HepG2 (cell line): ENCODE measurements around the gene ARHGAP19. TPM values are rescaled to one million over a fixed set of nuclear protein-coding genes. Genes with fewer than 3 reads are reported as not detected.
A peak's percentile ranks its signal among the peaks of the same experiment; 100 is the strongest.

Source experiments
- ATAC-seq: fragments of 200-7000 bp; cut with Tn5 transposase; 3 replicates; pipeline ENCODE4 v1.9.1; 2020; ENCODE audit warnings: mild to moderate bottlenecking, moderate library complexity
- BruUV-seq: library from RNA; stranded (reverse); fragments of 400-500 nt; replicated peaks from 2 replicates; lab custom pipeline; 2021; lab: Mats Ljungman, UMichigan
- CTCF ChIA-PET: fragments of 300-600 bp; formaldehyde crosslinking; extraction: SDS; loops from one replicate; lab custom pipeline; 2021; ENCODE audit warnings: low total read pairs, inconsistent platforms, low intra/inter-chr PET ratio; lab: Yijun Ruan, JAX
- POLR2A ChIA-PET: fragments of 350-600 bp; sonication (Branson Sonifier 250); formaldehyde crosslinking; loops from one replicate; lab custom pipeline; 2020; ENCODE audit warnings: antibody characterized with exemption, inconsistent platforms; lab: Yijun Ruan, JAX
- DNase-seq: peaks from one replicate; pipeline ENCODE4 v3.0.0-alpha.2; 2015; ENCODE audit warnings: low spot score
- FAIRE-seq: peaks from 3 replicates; lab custom pipeline; 2011; peaks lifted over from hg19 to GRCh38; lab: Jason Lieb, UNC
- H2AFZ ChIP-seq: one replicate; pipeline ENCODE4 v1.6.1; 2011; ENCODE audit warnings: low read length, inconsistent platforms
- H3K27ac ChIP-seq: fragments of 300-600 bp; 3 replicates; pipeline ENCODE4 v1.8.0; 2011; ENCODE audit warnings: mixed run types, mild to moderate bottlenecking, mixed read lengths, low read length, inconsistent platforms; ENCODE audit not compliant: insufficient read depth; ENCODE audit errors: extremely low read length
- H3K27me3 ChIP-seq, 2 experiments: fragments of 200-600 bp in 1 of 2; 2 replicates in 1 of 2; 3 replicates in 1 of 2; pipeline versions ENCODE4 v1.6.0 to v1.8.0; 2011; ENCODE audit warnings: low read length in 2 of 2, mild to moderate bottlenecking in 2 of 2, moderate library complexity in 2 of 2, inconsistent platforms in 1 of 2; ENCODE audit not compliant: insufficient read depth in 2 of 2, control insufficient read depth in 1 of 2
- H3K36me3 ChIP-seq, 2 experiments: fragments of 200-600 bp in 1 of 2; replicated peaks in 1 of 2; 2 replicates in 1 of 2; 3 replicates in 1 of 2; pipeline versions ENCODE4 v1.5.1 to v1.8.0; 2011; ENCODE audit warnings: low read length in 2 of 2, inconsistent platforms in 1 of 2; ENCODE audit not compliant: insufficient read depth in 2 of 2, control insufficient read depth in 1 of 2
- H3K4me1 ChIP-seq: 2 replicates; pipeline ENCODE4 v1.5.1; 2012; ENCODE audit warnings: low read length, inconsistent platforms; ENCODE audit not compliant: insufficient read depth
- H3K4me2 ChIP-seq: 2 replicates; pipeline ENCODE4 v1.6.0; 2011; ENCODE audit warnings: low read depth, low read length, inconsistent platforms
- H3K4me3 ChIP-seq, 3 experiments: fragments of 200-600 bp in 1 of 3; sonication (generic), shearing (Covaris generic) in 1 of 3; replicated peaks in 1 of 3; 2 replicates each; pipeline ENCODE4 v1.5.1; 2011 to 2016; ENCODE audit warnings: low read length in 3 of 3, inconsistent platforms in 2 of 3, low read depth in 2 of 3, mild to moderate bottlenecking in 2 of 3, control low read depth in 1 of 3, mixed read lengths in 1 of 3; ENCODE audit not compliant: insufficient read depth in 1 of 3
- H3K79me2 ChIP-seq: one replicate; pipeline ENCODE4 v1.6.1; 2011; ENCODE audit warnings: low read length, inconsistent platforms; ENCODE audit not compliant: insufficient read depth
- H3K9ac ChIP-seq: 2 replicates; pipeline ENCODE4 v1.6.0; 2011; ENCODE audit warnings: mild to moderate bottlenecking, low read depth, low read length, inconsistent platforms; ENCODE audit not compliant: insufficient read depth
- H3K9me3 ChIP-seq: 2 replicates; pipeline ENCODE4 v1.5.1; 2012; ENCODE audit warnings: mild to moderate bottlenecking, low read length
- H4K20me1 ChIP-seq: 2 replicates; pipeline ENCODE4 v1.6.0; 2011; ENCODE audit warnings: inconsistent platforms, mild to moderate bottlenecking, low read length, moderate library complexity; ENCODE audit not compliant: insufficient read depth
- DR1 ChIP-seq: sonication (generic); formaldehyde crosslinking; IDR thresholded peaks from 2 replicates; pipeline ENCODE4 v1.8.0; 2021; ENCODE audit warnings: mild to moderate bottlenecking, missing genetic modification reagents, inconsistent platforms
- FIP1L1 ChIP-seq: fragments of 200-400 bp; formaldehyde crosslinking; IDR thresholded peaks from 2 replicates; pipeline ENCODE4 v1.6.1; 2018; ENCODE audit warnings: low read depth, mild to moderate bottlenecking, low read length, moderate library complexity, borderline replicate concordance; ENCODE audit not compliant: insufficient read depth
- ISX ChIP-seq: sonication (generic); formaldehyde crosslinking; conservative IDR thresholded peaks from 2 replicates; pipeline ENCODE4 v1.5.0; 2020; ENCODE audit warnings: missing genetic modification reagents
- PLRG1 ChIP-seq: fragments of 450-650 bp; conservative IDR thresholded peaks from 2 replicates; pipeline ENCODE4 v1.6.1; 2016
- REL ChIP-seq: sonication (generic); formaldehyde crosslinking; conservative IDR thresholded peaks from 2 replicates; pipeline ENCODE4 v1.8.0; 2022; ENCODE audit warnings: mild to moderate bottlenecking, missing genetic modification reagents, moderate library complexity
- ZNF20 ChIP-seq: sonication (generic); formaldehyde crosslinking; IDR thresholded peaks from 2 replicates; pipeline ENCODE4 v1.4.0; 2020; ENCODE audit warnings: mild to moderate bottlenecking, moderate library complexity, missing genetic modification reagents
- ZNF296 ChIP-seq: sonication (generic); formaldehyde crosslinking; conservative IDR thresholded peaks from 2 replicates; pipeline ENCODE4 v1.5.0; 2020; ENCODE audit warnings: mild to moderate bottlenecking, missing genetic modification reagents
- ZNF33A ChIP-seq: sonication (generic); formaldehyde crosslinking; IDR thresholded peaks from 2 replicates; pipeline ENCODE4 v1.5.1; 2020; ENCODE audit warnings: missing genetic modification reagents, mild to moderate bottlenecking, moderate library complexity, borderline replicate concordance
- ZNF709 ChIP-seq: sonication (generic); formaldehyde crosslinking; IDR thresholded peaks from 2 replicates; pipeline ENCODE4 v1.5.0; 2020; ENCODE audit warnings: mild to moderate bottlenecking, missing genetic modification reagents
- WGBS: methylation state at CpG from one replicate; pipeline ENCODE4 v1.1.6; 2017; ENCODE audit warnings: low lambda C conversion rate; 5-methylcytosine and 5-hydroxymethylcytosine counted together
- in situ Hi-C: cut with HindIII; loops from 2 replicates; pipeline ENCODE4 v1.10.0; 2017; ENCODE audit warnings: low pct_unique_long_range_greater_than_20kb; ENCODE audit not compliant: extremely low pct_ligation_motif_present
- intact Hi-C: fragments of 100-400 bp; cut with micrococcal nuclease; formaldehyde crosslinking; loops from one replicate; pipeline ENCODE4 v1.10.0; 2022; ENCODE audit not compliant: unreplicated experiment
- polyA plus RNA-seq, 8 experiments: library from polyadenylated mRNA; depleted of rRNA in 3 of 8; stranded (reverse) in 7 of 8; unstranded in 1 of 8; fragments of >200 nt; fragmentation: Illumina TruSeq in 4 of 8; extraction: Trizol in 4 of 8; gene quantifications; 2 replicates each; pipeline versions ENCODE4 v1.2.1 to v1.2.3, GENCODE V29; 2011 to 2016; ENCODE audit warnings: low read depth in 4 of 8, missing spikeins in 1 of 8, mixed read lengths in 1 of 8; ENCODE audit not compliant: insufficient read depth in 1 of 8
- total RNA-seq, 5 experiments: library from RNA; depleted of rRNA; stranded (reverse); fragments of >200 nt; fragmentation: Illumina TruSeq; extraction: Trizol; gene quantifications; 2 replicates each; pipeline ENCODE4 v1.2.3, GENCODE V29; 2016; ENCODE audit warnings: low read depth in 1 of 5
- TF ChIP-seq, protein P1 (sequence below): sonication (generic); formaldehyde crosslinking; IDR thresholded peaks from 2 replicates; pipeline ENCODE4 v1.5.0; 2020; ENCODE audit warnings: missing genetic modification reagents
- TF ChIP-seq, protein P2 (sequence below): sonication (generic); formaldehyde crosslinking; conservative IDR thresholded peaks from 2 replicates; pipeline ENCODE4 v1.4.0; 2020; ENCODE audit warnings: mild to moderate bottlenecking, missing genetic modification reagents, moderate library complexity
- TF ChIP-seq, protein P3 (sequence below): sonication (generic); formaldehyde crosslinking; conservative IDR thresholded peaks from 2 replicates; pipeline ENCODE4 v1.8.1; 2023; ENCODE audit warnings: missing genetic modification reagents
- TF ChIP-seq, protein P4 (sequence below): sonication (generic); formaldehyde crosslinking; conservative IDR thresholded peaks from 2 replicates; pipeline ENCODE4 v1.4.0; 2020; ENCODE audit warnings: missing genetic modification reagents

Gene ARHGAP19
- total and polyA plus RNA-seq, 2 of the 13 experiments (the other 11 are each of a cell fraction or from before 2014, with no cell fraction given): 7.6 to 10.0 TPM

DNA sequence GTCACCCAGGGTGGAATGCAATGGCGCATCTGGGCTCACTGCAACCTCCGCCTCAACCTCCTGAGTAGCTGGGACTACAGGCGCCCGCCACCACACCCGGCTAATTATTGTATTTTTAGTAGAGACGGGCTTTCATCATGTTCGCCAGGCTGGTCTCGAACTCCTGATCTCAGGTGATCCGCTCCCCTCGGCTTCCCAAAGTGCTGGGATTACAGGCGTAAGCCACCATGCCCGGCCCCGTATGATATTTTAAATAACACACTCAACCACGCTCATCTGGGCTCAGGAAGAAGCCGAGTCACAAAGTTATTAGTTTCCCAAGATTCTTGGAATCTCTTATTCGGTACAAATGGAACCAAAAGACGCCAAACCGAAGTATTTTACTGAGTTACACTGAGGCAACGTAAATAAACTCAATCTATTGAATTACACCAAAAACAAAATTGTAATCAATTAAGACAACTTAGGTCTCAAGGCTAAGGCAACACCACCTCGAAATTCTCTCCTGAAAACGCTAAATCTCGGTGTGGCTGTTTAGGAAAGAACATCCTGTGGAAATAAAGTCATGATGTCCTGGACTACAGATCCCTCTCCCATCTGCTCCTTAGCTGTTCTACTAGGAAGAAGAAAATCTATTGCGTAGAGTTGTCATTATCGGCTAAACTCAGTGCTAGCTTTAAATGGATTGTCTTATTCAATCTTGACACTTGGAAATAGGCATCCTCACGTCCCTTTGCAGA is 910 bp downstream of the ARHGAP19 start:
- BruUV-seq: no TSS peak
- H4K20me1 ChIP-seq: no peaks in the 10 kb centered on the region
- POLR2A ChIA-PET: interaction anchor here (1.5 to 2.5 kb wide), 5 partner anchors 13 to 110 kb away, joined by 12 to 27 read pairs (median 14); partner anchors contain the start of genes FRAT1, FRAT2 and RRP12
- DNase-seq: no peak
- H3K9me3 ChIP-seq: no peaks in the 10 kb centered on the region
- H3K36me3 ChIP-seq: 0 out of 5 replicates have a peak, but pooled peaks cover 0 to 4% of the 10 kb centered on the region in 2 experiments
- peak; percentile 21 for FAIRE-seq
- in situ Hi-C loops (loop anchor here (5.0 kb wide), 1 partner anchor 41 kb away; the partner anchor contains the start of gene FRAT2), intact Hi-C loops (loop anchor here (1.0 to 5.0 kb wide), 3 partner anchors 37 to 111 kb away; partner anchors contain the start of gene RRP12)
- peak overlapping the region; percentile 61 to 82 (median 69) for H3K4me3 ChIP-seq
- peak; percentile 12 for ATAC-seq
- H2AFZ ChIP-seq: peak overlapping the region; percentile 78
- CTCF ChIA-PET: interaction anchor here (1.1 kb wide), 1 partner anchor 41 kb away, joined by 5 read pairs; no protein-coding TSS in a partner anchor
- H3K79me2 ChIP-seq: peaks cover 7% of the 10 kb centered on the region
- no peaks in the 10 kb centered on the region for H3K27me3 ChIP-seq
- 10% methylated on average over 25 of the region's 25 CpGs for WGBS
- peak overlapping the region; percentile 89 for H3K9ac ChIP-seq
- H3K27ac ChIP-seq: peak overlapping the region; percentile 97
- H3K4me1 ChIP-seq: peaks cover 27% of the 10 kb centered on the region
- peak overlapping the region; percentile 75 for H3K4me2 ChIP-seq
- TF ChIP-seq, protein P1, sequence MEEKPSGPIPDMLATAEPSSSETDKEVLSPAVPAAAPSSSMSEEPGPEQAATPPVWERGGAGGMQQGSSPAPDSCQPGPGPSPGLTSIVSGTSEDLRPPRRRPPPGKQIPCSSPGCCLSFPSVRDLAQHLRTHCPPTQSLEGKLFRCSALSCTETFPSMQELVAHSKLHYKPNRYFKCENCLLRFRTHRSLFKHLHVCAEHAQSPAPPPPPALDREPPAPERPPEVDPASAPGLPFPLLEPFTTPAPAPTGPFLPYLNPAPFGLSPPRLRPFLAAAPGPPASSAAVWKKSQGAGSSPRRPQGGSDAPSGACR (CRISPR knock-in tag): 0 out of 2 replicates have a peak, but pooled peaks have one; percentile 5
- TF ChIP-seq, protein P2, sequence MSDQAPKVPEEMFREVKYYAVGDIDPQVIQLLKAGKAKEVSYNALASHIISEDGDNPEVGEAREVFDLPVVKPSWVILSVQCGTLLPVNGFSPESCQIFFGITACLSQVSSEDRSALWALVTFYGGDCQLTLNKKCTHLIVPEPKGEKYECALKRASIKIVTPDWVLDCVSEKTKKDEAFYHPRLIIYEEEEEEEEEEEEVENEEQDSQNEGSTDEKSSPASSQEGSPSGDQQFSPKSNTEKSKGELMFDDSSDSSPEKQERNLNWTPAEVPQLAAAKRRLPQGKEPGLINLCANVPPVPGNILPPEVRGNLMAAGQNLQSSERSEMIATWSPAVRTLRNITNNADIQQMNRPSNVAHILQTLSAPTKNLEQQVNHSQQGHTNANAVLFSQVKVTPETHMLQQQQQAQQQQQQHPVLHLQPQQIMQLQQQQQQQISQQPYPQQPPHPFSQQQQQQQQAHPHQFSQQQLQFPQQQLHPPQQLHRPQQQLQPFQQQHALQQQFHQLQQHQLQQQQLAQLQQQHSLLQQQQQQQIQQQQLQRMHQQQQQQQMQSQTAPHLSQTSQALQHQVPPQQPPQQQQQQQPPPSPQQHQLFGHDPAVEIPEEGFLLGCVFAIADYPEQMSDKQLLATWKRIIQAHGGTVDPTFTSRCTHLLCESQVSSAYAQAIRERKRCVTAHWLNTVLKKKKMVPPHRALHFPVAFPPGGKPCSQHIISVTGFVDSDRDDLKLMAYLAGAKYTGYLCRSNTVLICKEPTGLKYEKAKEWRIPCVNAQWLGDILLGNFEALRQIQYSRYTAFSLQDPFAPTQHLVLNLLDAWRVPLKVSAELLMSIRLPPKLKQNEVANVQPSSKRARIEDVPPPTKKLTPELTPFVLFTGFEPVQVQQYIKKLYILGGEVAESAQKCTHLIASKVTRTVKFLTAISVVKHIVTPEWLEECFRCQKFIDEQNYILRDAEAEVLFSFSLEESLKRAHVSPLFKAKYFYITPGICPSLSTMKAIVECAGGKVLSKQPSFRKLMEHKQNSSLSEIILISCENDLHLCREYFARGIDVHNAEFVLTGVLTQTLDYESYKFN (CRISPR knock-in tag): no peak
- TF ChIP-seq ZNF20 (CRISPR knock-in tag) (0 out of 2 replicates have a peak, but pooled peaks have one; percentile 51), REL (CRISPR knock-in tag) (peak; percentile 5; the same call in 1 of the 2 replicates), ZNF33A (no peak), FIP1L1 (no peak), ZNF709 (CRISPR knock-in tag) (0 out of 2 replicates have a peak, but pooled peaks have one; percentile 30), ZNF296 (CRISPR knock-in tag) (no peak), PLRG1 (no peak), ISX (CRISPR knock-in tag) (no peak), DR1 (CRISPR knock-in tag) (0 out of 2 replicates have a peak, but pooled peaks have one; percentile 9)
- TF ChIP-seq, protein P3, sequence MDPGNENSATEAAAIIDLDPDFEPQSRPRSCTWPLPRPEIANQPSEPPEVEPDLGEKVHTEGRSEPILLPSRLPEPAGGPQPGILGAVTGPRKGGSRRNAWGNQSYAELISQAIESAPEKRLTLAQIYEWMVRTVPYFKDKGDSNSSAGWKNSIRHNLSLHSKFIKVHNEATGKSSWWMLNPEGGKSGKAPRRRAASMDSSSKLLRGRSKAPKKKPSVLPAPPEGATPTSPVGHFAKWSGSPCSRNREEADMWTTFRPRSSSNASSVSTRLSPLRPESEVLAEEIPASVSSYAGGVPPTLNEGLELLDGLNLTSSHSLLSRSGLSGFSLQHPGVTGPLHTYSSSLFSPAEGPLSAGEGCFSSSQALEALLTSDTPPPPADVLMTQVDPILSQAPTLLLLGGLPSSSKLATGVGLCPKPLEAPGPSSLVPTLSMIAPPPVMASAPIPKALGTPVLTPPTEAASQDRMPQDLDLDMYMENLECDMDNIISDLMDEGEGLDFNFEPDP (CRISPR knock-in tag): 0 out of 2 replicates have a peak, but pooled peaks have one; percentile 20
- TF ChIP-seq, protein P4, sequence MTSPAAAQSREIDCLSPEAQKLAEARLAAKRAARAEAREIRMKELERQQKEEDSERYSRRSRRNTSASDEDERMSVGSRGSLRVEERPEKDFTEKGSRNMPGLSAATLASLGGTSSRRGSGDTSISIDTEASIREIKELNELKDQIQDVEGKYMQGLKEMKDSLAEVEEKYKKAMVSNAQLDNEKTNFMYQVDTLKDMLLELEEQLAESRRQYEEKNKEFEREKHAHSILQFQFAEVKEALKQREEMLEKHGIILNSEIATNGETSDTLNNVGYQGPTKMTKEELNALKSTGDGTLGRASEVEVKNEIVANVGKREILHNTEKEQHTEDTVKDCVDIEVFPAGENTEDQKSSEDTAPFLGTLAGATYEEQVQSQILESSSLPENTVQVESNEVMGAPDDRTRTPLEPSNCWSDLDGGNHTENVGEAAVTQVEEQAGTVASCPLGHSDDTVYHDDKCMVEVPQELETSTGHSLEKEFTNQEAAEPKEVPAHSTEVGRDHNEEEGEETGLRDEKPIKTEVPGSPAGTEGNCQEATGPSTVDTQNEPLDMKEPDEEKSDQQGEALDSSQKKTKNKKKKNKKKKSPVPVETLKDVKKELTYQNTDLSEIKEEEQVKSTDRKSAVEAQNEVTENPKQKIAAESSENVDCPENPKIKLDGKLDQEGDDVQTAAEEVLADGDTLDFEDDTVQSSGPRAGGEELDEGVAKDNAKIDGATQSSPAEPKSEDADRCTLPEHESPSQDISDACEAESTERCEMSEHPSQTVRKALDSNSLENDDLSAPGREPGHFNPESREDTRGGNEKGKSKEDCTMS: no peak
